ENCODE measurements around the gene NEXN. TPM values are rescaled to one million over a fixed set of nuclear protein-coding genes. Genes with fewer than 3 reads are reported as not detected.
A peak's percentile ranks its signal among the peaks of the same experiment; 100 is the strongest.

Gene NEXN
- total and polyA plus RNA-seq, 8 donors: 12.7 to 64.3 (median 32.9) TPM

DNA sequence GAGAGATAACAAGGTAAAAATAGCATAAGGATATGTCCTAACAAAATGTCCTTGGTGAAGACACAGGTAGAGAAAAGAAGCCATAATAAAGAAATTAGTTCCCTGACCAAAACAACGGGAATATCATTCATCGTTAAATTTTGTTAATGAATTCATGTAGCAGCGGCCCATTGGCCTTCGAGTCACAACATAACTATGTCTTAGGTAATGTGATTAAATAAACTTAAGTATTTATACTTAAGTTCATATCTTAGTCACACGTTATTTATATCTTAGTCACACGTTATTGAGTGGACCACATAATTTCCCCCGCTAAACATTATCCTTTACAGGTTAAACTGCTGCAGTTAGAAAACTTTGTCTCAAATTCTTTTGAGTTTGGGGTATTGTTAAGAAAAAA is 1.2 kb downstream of the NEXN start:
- peaks cover 0 to 16% (median 0%) of the 10 kb centered on the region in 4 donors for H3K36me3 ChIP-seq
- H3K9me3 ChIP-seq: no peaks in the 10 kb centered on the region
- peak overlapping the region; percentile 76 to 90 (median 78) for H3K4me3 ChIP-seq
- intact Hi-C loops (cut with DNase I; ENCODE audit: low total_unique reads): no loop called here
- H3K27ac ChIP-seq: peak overlapping the region in 4 of 5 donors; percentile 91 to 95 (median 92)
- 31 to 60% (median 46%) methylated on average over 7 of the region's 7 CpGs for WGBS, 5 donors
- H3K4me1 ChIP-seq: peaks cover 4 to 27% (median 12%) of the 10 kb centered on the region in 4 donors
- peaks cover 0 to 10% (median 4%) of the 10 kb centered on the region in 3 donors for H3K27me3 ChIP-seq
- peak in 1 of 2 donors; percentile 21 for DNase-seq
- peak in 1 of 3 donors; percentile 14 for TF ChIP-seq POLR2AphosphoS5 (IDR thresholded peaks at IDR 0.05)
- TF ChIP-seq, protein P1, sequence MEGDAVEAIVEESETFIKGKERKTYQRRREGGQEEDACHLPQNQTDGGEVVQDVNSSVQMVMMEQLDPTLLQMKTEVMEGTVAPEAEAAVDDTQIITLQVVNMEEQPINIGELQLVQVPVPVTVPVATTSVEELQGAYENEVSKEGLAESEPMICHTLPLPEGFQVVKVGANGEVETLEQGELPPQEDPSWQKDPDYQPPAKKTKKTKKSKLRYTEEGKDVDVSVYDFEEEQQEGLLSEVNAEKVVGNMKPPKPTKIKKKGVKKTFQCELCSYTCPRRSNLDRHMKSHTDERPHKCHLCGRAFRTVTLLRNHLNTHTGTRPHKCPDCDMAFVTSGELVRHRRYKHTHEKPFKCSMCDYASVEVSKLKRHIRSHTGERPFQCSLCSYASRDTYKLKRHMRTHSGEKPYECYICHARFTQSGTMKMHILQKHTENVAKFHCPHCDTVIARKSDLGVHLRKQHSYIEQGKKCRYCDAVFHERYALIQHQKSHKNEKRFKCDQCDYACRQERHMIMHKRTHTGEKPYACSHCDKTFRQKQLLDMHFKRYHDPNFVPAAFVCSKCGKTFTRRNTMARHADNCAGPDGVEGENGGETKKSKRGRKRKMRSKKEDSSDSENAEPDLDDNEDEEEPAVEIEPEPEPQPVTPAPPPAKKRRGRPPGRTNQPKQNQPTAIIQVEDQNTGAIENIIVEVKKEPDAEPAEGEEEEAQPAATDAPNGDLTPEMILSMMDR (IDR thresholded peaks at IDR 0.05): no peak
- no peak for TF ChIP-seq EP300 (IDR thresholded peaks at IDR 0.05)
- no peak for TF ChIP-seq POLR2A (IDR thresholded peaks at IDR 0.05)

DNA sequence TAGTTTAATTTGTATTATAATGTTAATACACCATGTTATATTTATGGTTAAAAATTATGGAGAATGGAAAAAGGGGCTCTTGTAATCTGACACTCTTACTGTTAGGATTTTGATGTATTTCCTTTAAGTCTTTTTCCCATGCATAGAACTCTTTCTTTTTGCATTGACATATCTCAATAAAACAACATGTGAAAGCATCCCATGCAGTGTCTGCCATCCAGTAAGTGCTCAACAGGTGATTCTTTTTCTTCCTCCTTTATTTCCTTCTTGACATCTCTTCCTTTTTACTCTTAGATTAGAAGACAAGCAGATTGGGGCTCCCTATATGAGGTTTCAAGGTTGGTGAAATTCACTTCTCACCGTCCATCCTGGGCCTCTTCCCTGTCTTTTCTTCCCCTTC is 2.8 kb downstream of the NEXN start:
- no peaks in the 10 kb centered on the region for H3K9me3 ChIP-seq
- peaks cover 0 to 16% (median 0%) of the 10 kb centered on the region in 4 donors for H3K36me3 ChIP-seq
- peak overlapping the region in 3 of 4 donors; percentile 78 to 90 (median 79) for H3K4me3 ChIP-seq
- TF ChIP-seq, protein P1 (IDR thresholded peaks at IDR 0.05): no peak
- TF ChIP-seq EP300 (IDR thresholded peaks at IDR 0.05): no peak
- no peak for TF ChIP-seq POLR2AphosphoS5 (IDR thresholded peaks at IDR 0.05)
- TF ChIP-seq POLR2A (IDR thresholded peaks at IDR 0.05): no peak
- intact Hi-C loops (cut with DNase I; ENCODE audit: low total_unique reads): no loop called here
- WGBS, 5 donors: 89 to 95% (median 93%) methylated on average over 1 of the region's 1 CpG
- DNase-seq: no peak
- peaks cover 4 to 27% (median 12%) of the 10 kb centered on the region in 4 donors for H3K4me1 ChIP-seq
- H3K27ac ChIP-seq: peak overlapping the region in 1 of 5 donors; percentile 92
- H3K27me3 ChIP-seq: peaks cover 0 to 10% (median 4%) of the 10 kb centered on the region in 3 donors

DNA sequence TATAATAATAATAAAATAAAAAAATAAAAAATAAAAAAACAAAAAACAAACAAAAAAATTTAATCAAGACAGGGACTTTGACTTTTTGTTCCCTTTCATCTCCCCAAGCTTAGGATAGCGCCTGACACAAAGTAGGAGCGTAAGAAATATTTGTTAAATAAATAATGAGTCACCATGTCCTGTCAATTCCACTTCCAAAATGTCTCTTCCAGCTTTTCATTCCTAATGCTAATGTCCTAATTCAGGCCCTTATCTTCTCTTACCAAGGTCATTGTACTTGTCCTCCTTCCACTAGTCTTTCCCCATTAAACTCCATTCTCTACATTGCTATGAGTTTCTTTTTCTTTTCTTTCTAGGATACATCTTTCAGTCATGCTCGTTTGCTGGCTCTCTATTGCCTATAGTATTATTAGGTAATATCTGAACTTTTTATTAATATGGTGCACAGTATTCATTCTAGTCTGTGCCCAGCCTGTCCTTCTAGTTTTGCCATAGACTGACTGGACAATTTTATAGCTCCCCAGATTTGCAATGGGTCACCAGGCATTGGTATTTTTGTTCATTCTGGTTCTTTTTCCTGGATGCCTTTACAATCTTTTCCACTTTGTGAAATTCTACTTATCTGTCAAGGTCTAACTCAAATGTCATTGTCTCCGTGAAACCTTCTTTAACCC is 11.4 kb downstream of the NEXN start:
- H3K27me3 ChIP-seq: no peaks in the 10 kb centered on the region
- intact Hi-C loops (cut with DNase I; ENCODE audit: low total_unique reads): no loop called here
- TF ChIP-seq POLR2AphosphoS5 (IDR thresholded peaks at IDR 0.05) (no peak), POLR2A (IDR thresholded peaks at IDR 0.05) (no peak), EP300 (IDR thresholded peaks at IDR 0.05) (no peak)
- TF ChIP-seq, protein P1 (IDR thresholded peaks at IDR 0.05): no peak
- H3K9me3 ChIP-seq: no peaks in the 10 kb centered on the region
- no peak for DNase-seq
- peak overlapping the region in 1 of 4 donors; percentile 3 for H3K4me3 ChIP-seq
- WGBS, 5 donors: 54 to 73% (median 67%) methylated on average over 4 of the region's 4 CpGs
- peaks cover 0 to 22% (median 11%) of the 10 kb centered on the region in 4 donors for H3K4me1 ChIP-seq
- peak overlapping the region in 1 of 5 donors; percentile 9 for H3K27ac ChIP-seq
- H3K36me3 ChIP-seq: no peaks in the 10 kb centered on the region

DNA sequence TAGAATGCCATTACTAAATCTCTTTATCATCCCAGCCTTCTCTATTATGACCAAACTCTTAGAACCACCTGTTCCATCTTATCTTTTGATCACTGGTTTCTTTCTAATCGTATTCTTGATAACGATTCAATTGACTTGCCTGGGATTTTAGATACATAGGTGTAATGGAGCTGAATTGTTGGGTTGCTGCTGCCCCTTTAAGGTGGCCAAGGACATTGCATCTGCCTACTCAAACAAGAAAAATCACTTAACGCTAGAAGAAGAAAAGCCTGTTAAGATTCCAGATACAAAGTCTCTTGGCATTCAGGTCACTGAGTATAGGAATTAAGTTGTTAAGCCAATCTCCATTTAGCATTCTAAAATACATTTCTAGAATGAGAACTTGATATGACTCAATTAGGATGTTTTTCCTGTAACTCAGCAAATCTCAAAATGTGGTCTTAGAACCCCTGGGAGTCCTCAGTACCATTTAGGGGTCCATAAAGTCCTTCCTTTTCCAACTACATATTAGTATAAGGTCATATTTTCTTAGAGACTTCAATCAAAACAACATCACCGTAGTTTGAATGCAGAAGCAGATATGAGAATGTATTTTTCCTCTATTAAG is 12.4 kb downstream of the NEXN start:
- no peaks in the 10 kb centered on the region for H3K27me3 ChIP-seq
- peak in 1 of 2 donors; percentile 77 for DNase-seq
- 10 to 21% (median 15%) methylated on average over 4 of the region's 4 CpGs for WGBS, 5 donors
- TF ChIP-seq, protein P1 (IDR thresholded peaks at IDR 0.05): peak in 5 of 7 experiments; percentile 24 to 63 (median 55)
- no peak for TF ChIP-seq POLR2A (IDR thresholded peaks at IDR 0.05)
- H3K4me1 ChIP-seq: peaks cover 0 to 25% (median 11%) of the 10 kb centered on the region in 4 donors
- peak overlapping the region in 1 of 4 donors; percentile 3 for H3K4me3 ChIP-seq
- H3K36me3 ChIP-seq: no peaks in the 10 kb centered on the region
- H3K9me3 ChIP-seq: no peaks in the 10 kb centered on the region
- no peak overlapping the region for H3K27ac ChIP-seq
- intact Hi-C loops (cut with DNase I; ENCODE audit: low total_unique reads): no loop called here
